HG02852 (cell line): ENCODE results near the gene HTATSF1.
A peak's percentile ranks its signal among the peaks of the same experiment; 100 is the strongest.

Experiments
- ATAC-seq: cut with Tn5 transposase; IDR thresholded peaks from one replicate; pipeline ENCODE4 v1.9.1; 2021; ENCODE audit warnings: mild to moderate bottlenecking, moderate library complexity; ENCODE audit not compliant: unreplicated experiment

Gene HTATSF1, protein sequence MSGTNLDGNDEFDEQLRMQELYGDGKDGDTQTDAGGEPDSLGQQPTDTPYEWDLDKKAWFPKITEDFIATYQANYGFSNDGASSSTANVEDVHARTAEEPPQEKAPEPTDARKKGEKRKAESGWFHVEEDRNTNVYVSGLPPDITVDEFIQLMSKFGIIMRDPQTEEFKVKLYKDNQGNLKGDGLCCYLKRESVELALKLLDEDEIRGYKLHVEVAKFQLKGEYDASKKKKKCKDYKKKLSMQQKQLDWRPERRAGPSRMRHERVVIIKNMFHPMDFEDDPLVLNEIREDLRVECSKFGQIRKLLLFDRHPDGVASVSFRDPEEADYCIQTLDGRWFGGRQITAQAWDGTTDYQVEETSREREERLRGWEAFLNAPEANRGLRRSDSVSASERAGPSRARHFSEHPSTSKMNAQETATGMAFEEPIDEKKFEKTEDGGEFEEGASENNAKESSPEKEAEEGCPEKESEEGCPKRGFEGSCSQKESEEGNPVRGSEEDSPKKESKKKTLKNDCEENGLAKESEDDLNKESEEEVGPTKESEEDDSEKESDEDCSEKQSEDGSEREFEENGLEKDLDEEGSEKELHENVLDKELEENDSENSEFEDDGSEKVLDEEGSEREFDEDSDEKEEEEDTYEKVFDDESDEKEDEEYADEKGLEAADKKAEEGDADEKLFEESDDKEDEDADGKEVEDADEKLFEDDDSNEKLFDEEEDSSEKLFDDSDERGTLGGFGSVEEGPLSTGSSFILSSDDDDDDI

GRCh38 chrX:136497556-136498052 is at the start of gene HTATSF1:
TSS of gene HTATSF1 (plus strand) at chrX:136497592. CDS start at chrX:136497685, 93 bp downstream.
- peak; percentile 7 for ATAC-seq

GRCh38 chrX:136447968-136448367 is 49.4 kb upstream of the HTATSF1 start:
- ATAC-seq: no peak

GRCh38 chrX:136450050-136450830 is 47.2 kb upstream of the HTATSF1 start:
- no peak for ATAC-seq

DNA sequence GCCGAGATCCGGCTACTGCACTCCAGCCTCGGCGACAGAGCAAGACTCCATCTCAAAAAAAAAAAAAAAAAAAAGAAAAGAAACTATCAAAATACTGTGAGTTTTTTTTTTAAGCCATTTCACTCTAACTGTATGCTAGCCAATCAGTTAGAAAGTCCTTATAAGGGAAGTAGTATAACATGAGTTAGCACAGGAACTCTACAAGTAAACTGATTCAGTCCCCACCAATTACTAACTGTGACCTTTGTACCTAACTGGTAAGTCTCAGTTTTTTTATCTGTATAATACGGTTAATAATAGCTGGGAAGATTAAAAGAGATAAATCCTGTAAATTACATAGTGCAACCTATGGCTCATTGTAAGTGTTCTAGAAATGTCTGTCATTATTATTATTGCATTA is 44.8 kb upstream of the HTATSF1 start:
- no peak for ATAC-seq

GRCh38 chrX:136453114-136453513 is 44.3 kb upstream of the HTATSF1 start:
- ATAC-seq: no peak

DNA sequence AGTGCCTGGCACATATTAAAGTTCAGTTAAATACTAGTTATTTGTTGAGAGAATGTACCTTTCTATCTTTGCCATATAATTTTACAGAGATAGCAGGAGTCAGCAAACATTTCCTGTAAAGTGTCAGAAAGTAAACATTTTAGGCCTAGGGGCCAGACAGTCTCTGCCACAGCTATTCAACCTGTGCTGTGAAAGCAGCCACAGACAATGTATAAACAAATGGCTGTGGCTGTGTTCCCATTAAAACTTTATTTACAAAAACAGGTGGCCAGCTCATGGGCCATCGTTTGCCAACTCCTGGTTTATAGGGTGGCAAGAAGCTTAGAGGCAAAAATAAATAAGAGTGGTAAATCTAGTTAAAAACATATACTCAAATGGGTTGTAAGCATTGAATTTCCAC is 43.6 kb upstream of the HTATSF1 start:
- no peak for ATAC-seq

- ATAC-seq: no peak
Observed at GRCh38 chrX:136456133-136456532, 41.3 kb upstream of the HTATSF1 start.

DNA sequence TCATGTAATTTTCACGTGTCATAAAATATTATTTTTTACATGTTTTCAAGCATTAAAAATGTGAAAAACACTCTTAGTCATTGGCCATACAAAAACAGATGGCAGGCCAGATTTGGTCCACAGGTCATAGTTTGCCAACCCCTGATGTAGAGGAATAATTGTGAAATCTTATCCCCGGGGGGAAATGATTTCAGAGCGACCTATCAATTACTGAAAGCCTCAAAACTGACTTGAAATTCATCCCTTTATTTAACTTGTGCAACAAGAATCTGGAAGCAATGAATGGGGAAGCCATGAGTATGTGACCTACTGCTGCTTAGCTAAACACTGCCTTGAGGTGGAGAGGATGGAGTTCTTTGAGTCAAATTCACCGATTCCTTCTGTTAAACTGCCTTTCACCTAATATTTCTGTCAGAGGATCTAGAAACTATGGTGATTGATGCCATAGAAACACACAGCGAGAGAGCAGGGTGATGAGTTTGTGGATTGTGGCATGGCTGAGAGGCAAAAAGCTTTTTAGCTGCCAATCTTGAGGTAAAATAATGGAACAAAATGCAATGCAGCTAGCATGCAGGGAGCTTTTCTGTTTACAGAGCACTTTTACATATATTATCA is 40.0 kb upstream of the HTATSF1 start:
- ATAC-seq: no peak

DNA sequence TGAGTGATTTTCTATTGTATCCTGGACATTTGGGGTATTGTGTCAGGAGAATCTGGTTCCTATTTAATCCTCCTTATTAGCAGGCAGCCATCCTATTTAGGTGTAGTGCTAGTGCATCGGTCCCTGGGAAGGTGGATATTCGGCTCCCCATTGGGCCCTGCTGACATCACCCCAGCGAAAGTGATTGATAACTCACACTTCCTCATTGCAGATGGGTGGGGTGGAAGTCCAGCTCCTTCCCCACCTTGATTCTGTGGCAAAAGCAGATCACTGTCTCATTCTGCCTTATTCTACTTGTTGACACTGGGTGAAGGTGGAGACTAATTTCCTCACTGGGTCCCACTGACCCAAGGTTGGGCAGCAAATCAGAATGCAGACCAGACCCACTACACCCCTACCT is 32.8 kb upstream of the HTATSF1 start:
- no peak for ATAC-seq

GRCh38 chrX:136467303-136467702 is 30.1 kb upstream of the HTATSF1 start:
- ATAC-seq: peak; percentile 44

GRCh38 chrX:136468391-136469103 is 28.8 kb upstream of the HTATSF1 start:
- ATAC-seq: no peak

GRCh38 chrX:136473663-136474062 is 23.7 kb upstream of the HTATSF1 start:
- ATAC-seq: no peak

- no peak for ATAC-seq
Observed at GRCh38 chrX:136475236-136475635, 22.2 kb upstream of the HTATSF1 start.

DNA sequence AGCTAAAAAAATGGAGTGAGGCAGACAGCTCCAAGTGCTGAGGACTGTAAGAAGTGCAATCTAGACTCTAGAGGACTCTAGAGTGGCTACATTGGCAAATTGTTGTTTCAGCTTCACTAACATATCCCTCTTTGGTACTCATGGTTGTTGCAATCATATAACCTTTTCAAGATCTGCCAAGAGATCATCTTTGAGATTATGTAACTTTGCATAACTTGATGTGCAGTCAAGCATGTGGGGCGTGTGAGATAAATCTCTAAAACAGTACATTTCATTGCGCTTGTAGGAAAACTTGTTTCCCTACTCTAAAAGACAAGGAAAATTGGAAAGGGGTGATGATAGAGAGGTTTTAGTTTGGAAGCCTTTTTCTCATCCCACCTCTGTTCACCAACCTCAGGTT is 20.9 kb upstream of the HTATSF1 start:
- no peak for ATAC-seq

- ATAC-seq: no peak
Observed at GRCh38 chrX:136477026-136477425, 20.4 kb upstream of the HTATSF1 start.

- ATAC-seq: no peak
Observed at GRCh38 chrX:136480383-136480782, 17.0 kb upstream of the HTATSF1 start.

DNA sequence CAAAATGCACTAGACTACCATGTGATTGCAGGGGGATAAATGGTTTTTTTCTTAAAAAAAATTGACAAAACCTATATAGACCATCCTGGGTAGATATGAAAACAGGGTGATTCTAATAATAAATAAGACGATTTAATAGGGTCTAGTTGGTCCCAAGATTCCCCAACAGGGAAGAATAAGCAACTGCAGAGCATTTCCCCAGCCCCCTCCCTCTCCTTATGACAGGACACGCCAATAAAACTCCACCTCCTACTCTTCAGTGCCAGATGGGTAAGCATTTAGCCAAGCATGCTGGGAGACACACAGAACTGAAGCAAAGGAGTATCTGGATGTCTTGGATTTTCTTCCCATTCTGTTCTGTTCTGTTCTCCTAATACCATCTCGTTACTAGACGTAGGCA is 9.7 kb upstream of the HTATSF1 start, which contains the start of gene BRS3:
BRS3 (plus strand) TSS at position 301 of the 400 bp plus-strand sequence. CDS start 168 bp downstream, outside the sequence.
- no peak for ATAC-seq

DNA sequence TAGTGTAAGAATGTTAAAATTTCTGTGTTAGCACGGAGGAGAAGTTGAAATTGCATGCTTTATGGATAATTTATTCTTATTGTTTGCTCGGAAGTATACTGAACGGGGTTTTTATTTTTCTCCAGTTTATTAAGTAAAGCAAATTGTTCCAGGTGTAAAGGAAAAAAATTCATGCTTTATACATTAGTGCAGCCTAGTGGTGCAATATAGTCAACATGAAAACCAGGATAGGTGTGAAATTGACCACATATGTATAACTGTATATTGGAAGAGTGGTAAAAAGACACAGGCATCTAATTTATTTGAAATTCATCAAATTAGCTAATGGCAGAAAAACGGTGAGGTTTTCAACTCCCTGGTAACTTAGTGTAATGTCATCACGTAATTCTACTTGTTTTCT is 8.7 kb upstream of the HTATSF1 start:
- ATAC-seq: no peak

DNA sequence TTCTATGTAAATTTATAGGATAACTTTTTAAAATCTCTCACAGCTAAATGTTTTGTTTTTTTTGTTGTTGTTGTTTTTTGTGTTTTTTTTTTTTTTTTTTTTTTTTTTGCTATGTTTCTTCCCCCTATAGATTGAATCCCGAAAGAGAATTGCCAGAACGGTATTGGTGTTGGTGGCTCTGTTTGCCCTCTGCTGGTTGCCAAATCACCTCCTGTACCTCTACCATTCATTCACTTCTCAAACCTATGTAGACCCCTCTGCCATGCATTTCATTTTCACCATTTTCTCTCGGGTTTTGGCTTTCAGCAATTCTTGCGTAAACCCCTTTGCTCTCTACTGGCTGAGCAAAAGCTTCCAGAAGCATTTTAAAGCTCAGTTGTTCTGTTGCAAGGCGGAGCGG is 5.6 kb upstream of the HTATSF1 start:
- ATAC-seq: no peak

DNA sequence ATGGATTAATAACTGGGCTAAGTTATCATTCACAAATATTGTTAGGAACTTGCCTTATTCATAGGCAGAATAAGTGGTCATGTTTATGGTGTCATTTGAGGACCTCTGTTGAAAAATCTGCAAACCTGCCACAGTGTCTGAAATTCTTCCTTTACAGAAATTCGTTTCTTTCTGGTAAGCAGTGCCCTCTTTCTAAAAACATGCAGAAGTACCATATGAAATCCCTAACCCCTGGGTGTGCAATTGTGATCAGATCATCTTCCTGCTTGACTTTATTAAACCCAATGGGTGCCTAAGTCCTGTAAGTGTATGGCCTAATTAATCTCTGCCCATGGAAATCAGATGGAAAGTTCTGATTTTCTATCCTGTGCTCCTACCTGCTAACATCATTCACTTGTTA is 4.4 kb upstream of the HTATSF1 start:
- ATAC-seq: no peak
